ENCODE results near the gene CMTM8. TPM values are rescaled to one million over a fixed set of nuclear protein-coding genes. Genes with fewer than 3 reads are reported as not detected.
A peak's percentile ranks its signal among the peaks of the same experiment; 100 is the strongest.

Gene CMTM8
- total RNA-seq, 1 donor from 2014 or later: 9.0 TPM

- H3K4me1 Mint-ChIP-seq (ENCODE audit: unreplicated experiment): peaks cover 47% of the 10 kb centered on the region
- TF ChIP-seq, protein P1, sequence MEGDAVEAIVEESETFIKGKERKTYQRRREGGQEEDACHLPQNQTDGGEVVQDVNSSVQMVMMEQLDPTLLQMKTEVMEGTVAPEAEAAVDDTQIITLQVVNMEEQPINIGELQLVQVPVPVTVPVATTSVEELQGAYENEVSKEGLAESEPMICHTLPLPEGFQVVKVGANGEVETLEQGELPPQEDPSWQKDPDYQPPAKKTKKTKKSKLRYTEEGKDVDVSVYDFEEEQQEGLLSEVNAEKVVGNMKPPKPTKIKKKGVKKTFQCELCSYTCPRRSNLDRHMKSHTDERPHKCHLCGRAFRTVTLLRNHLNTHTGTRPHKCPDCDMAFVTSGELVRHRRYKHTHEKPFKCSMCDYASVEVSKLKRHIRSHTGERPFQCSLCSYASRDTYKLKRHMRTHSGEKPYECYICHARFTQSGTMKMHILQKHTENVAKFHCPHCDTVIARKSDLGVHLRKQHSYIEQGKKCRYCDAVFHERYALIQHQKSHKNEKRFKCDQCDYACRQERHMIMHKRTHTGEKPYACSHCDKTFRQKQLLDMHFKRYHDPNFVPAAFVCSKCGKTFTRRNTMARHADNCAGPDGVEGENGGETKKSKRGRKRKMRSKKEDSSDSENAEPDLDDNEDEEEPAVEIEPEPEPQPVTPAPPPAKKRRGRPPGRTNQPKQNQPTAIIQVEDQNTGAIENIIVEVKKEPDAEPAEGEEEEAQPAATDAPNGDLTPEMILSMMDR (conservative IDR thresholded peaks at IDR 0.05): no peak
- H3K9me3 Mint-ChIP-seq: peaks cover 10% of the 10 kb centered on the region
- H3K27me3 Mint-ChIP-seq: no peaks in the 10 kb centered on the region
- peak overlapping the region; percentile 96 for H3K27ac Mint-ChIP-seq
- H3K4me3 Mint-ChIP-seq: peak overlapping the region; percentile 78
- H3K36me3 Mint-ChIP-seq: peaks cover 18% of the 10 kb centered on the region
- DNase-seq (ENCODE audit: extremely low spot score, unreplicated experiment): no peak
Measured at GRCh38 chr3:32419742-32420125, 181.3 kb downstream of the CMTM8 start.

Other genes starting within 250 kb of the CMTM8 start
- 17.5 and 17.8 TPM in 2 replicates for gene GPD1L, start 132.1 kb upstream of the CMTM8 start, total RNA-seq (ENCODE audit: low replicate concordance)
- gene CMTM7, start 153.2 kb downstream of the CMTM8 start, total RNA-seq (ENCODE audit: low replicate concordance): 8.2 and 20.4 TPM in 2 replicates